Keratinocyte (primary cell): Measurements from ENCODE around the gene INO80. TPM values are rescaled to one million over a fixed set of nuclear protein-coding genes. Genes with fewer than 3 reads are reported as not detected.

ENCODE experiments used
- DNase-seq: peaks from one replicate; pipeline ENCODE4 v3.0.0-alpha.2; 2011; ENCODE audit warnings: low read depth, missing footprints, low spot score
- FAIRE-seq: peaks from 2 replicates; lab custom pipeline; 2011; peaks lifted over from hg19 to GRCh38; lab: Jason Lieb, UNC
- H2AFZ ChIP-seq: 2 replicates; pipeline ENCODE4 v1.6.0; 2012; ENCODE audit warnings: low read length, control low read depth, inconsistent platforms; ENCODE audit not compliant: control insufficient read depth
- H3K27ac ChIP-seq: 2 replicates; pipeline ENCODE4 v1.5.1; 2011; ENCODE audit warnings: low read length; ENCODE audit not compliant: control insufficient read depth, insufficient read depth
- H3K27me3 ChIP-seq: 3 replicates; pipeline ENCODE4 v1.6.0; 2011; ENCODE audit warnings: low read length; ENCODE audit not compliant: control insufficient read depth, insufficient read depth; ENCODE audit errors: extremely low read depth
- H3K36me3 ChIP-seq, 2 experiments: 2 replicates in 1 of 2; 3 replicates in 1 of 2; pipeline ENCODE4 v1.5.1; 2011; ENCODE audit warnings: low read length in 2 of 2, mild to moderate bottlenecking in 1 of 2; ENCODE audit not compliant: control insufficient read depth in 2 of 2, insufficient read depth in 2 of 2; ENCODE audit errors: extremely low read depth in 1 of 2
- H3K4me1 ChIP-seq: 3 replicates; pipeline ENCODE4 v1.5.1; 2011; ENCODE audit warnings: low read length; ENCODE audit not compliant: control insufficient read depth, insufficient read depth; ENCODE audit errors: extremely low read depth
- H3K4me2 ChIP-seq: 3 replicates; pipeline ENCODE4 v1.6.0; 2011; ENCODE audit warnings: low read depth, low read length; ENCODE audit not compliant: control insufficient read depth, insufficient read depth; ENCODE audit errors: extremely low read depth
- H3K4me3 ChIP-seq, 3 experiments: fragments of 200-600 bp in 1 of 3; sonication (generic) in 1 of 3; 2 replicates in 2 of 3; 3 replicates in 1 of 3; pipeline ENCODE4 v1.5.1; 2011 to 2016; ENCODE audit warnings: low read length in 3 of 3, mild to moderate bottlenecking in 3 of 3, control low read depth in 2 of 3, inconsistent platforms in 1 of 3, low read depth in 1 of 3, mixed read lengths in 1 of 3, mixed run types in 1 of 3, moderate library complexity in 1 of 3; ENCODE audit not compliant: control insufficient read depth in 2 of 3, insufficient read depth in 2 of 3; ENCODE audit errors: extremely low read depth in 1 of 3
- H3K79me2 ChIP-seq: 2 replicates; pipeline ENCODE4 v1.6.0; 2012; ENCODE audit warnings: low read length; ENCODE audit not compliant: control insufficient read depth, insufficient read depth
- H3K9ac ChIP-seq: 3 replicates; pipeline ENCODE4 v1.6.0; 2011; ENCODE audit warnings: low read length; ENCODE audit not compliant: control insufficient read depth, insufficient read depth; ENCODE audit errors: extremely low read depth
- H3K9me1 ChIP-seq: 3 replicates; pipeline ENCODE4 v1.6.0; 2011; ENCODE audit warnings: low read length; ENCODE audit not compliant: control insufficient read depth, insufficient read depth; ENCODE audit errors: extremely low read depth
- H3K9me3 ChIP-seq: 2 replicates; pipeline ENCODE4 v1.5.1; 2012; ENCODE audit warnings: low read depth, low read length; ENCODE audit not compliant: control insufficient read depth
- H4K20me1 ChIP-seq: 3 replicates; pipeline ENCODE4 v1.6.0; 2011; ENCODE audit warnings: low read length; ENCODE audit not compliant: control insufficient read depth, insufficient read depth; ENCODE audit errors: extremely low read depth
- CTCF ChIP-seq, 3 experiments: IDR thresholded peaks in 1 of 3; conservative IDR thresholded peaks in 1 of 3; optimal IDR thresholded peaks in 1 of 3; 2 replicates in 2 of 3; 3 replicates in 1 of 3; pipeline versions ENCODE3 to v1.5.1; 2011; ENCODE audit warnings: low read length in 3 of 3, mild to moderate bottlenecking in 3 of 3, moderate library complexity in 2 of 3, control low read depth in 1 of 3, inconsistent platforms in 1 of 3; ENCODE audit not compliant: insufficient read depth in 2 of 3; ENCODE audit errors: extremely low read depth in 1 of 3
- EZH2 ChIP-seq: IDR thresholded peaks from one replicate; pipeline ENCODE4 v1.6.1; 2012; ENCODE audit warnings: inconsistent platforms, mild to moderate bottlenecking, low read length, moderate library complexity
- dilution Hi-C: fragments of 300-500 bp; cut with MboI; formaldehyde crosslinking; loops from one replicate; pipeline ENCODE4 v1.7.0; 2020; ENCODE audit warnings: low sequenced_read_pairs; ENCODE audit not compliant: extremely low pct_ligation_motif_present
- polyA plus RNA-seq, 5 experiments: library from polyadenylated mRNA; depleted of rRNA in 3 of 5; stranded (reverse) in 3 of 5; stranded (forward) in 1 of 5; unstranded in 1 of 5; fragments of >200 nt; gene quantifications; 1 replicate in 1 of 5; 2 replicates in 3 of 5; 3 replicates in 1 of 5; pipeline versions ENCODE4 v1.2.1 to v1.2.3, GENCODE V29; 2011 to 2012; ENCODE audit warnings: missing spikeins in 2 of 5, low read depth in 1 of 5, low replicate concordance in 1 of 5

INO80 gene
- polyA plus RNA-seq, 1 donor (not counting 4 experiments of a cell fraction or from before 2014, with no cell fraction given): 10.3 TPM

GRCh38 chr15:40992241-40992741, 123.8 kb downstream of the INO80 start:
- no peak for TF ChIP-seq EZH2
- no peaks in the 10 kb centered on the region for H3K79me2 ChIP-seq
- no peaks in the 10 kb centered on the region for H3K9me3 ChIP-seq
- no peaks in the 10 kb centered on the region for H4K20me1 ChIP-seq
- H3K9me1 ChIP-seq: peaks cover 3% of the 10 kb centered on the region
- peaks cover 15 to 51% of the 10 kb centered on the region in 2 experiments for H3K36me3 ChIP-seq
- dilution Hi-C loops: no loop called here
- no peaks in the 10 kb centered on the region for H3K4me1 ChIP-seq
- H3K27ac ChIP-seq: no peak overlapping the region
- H3K4me2 ChIP-seq: no peak overlapping the region
- no peak overlapping the region for H3K9ac ChIP-seq
- DNase-seq: no peak
- H3K4me3 ChIP-seq: no peak overlapping the region
- H2AFZ ChIP-seq: no peak overlapping the region
- FAIRE-seq: no peak
- no peaks in the 10 kb centered on the region for H3K27me3 ChIP-seq

- Histone ChIP-seq H3K27me3 (no peaks in the 10 kb centered on the region), H2AFZ (no peak overlapping the region), H3K36me3 (peaks cover 18 to 52% of the 10 kb centered on the region in 2 experiments), H3K27ac (no peak overlapping the region), H3K4me2 (no peak overlapping the region), H3K9ac (no peak overlapping the region), H4K20me1 (no peaks in the 10 kb centered on the region), H3K79me2 (no peaks in the 10 kb centered on the region), H3K4me3 (no peak overlapping the region), H3K9me1 (peaks cover 3% of the 10 kb centered on the region), H3K9me3 (no peaks in the 10 kb centered on the region), H3K4me1 (no peaks in the 10 kb centered on the region)
- TF ChIP-seq EZH2 (no peak), CTCF (optimal IDR thresholded peaks at IDR 0.05 in 1 of 3, IDR thresholded peaks at IDR 0.05 in 1 of 3, conservative IDR thresholded peaks at IDR 0.05 in 1 of 3; ENCODE audit: extremely low read depth in 1 of 3, insufficient read depth in 2 of 3, low read length in 3 of 3) (no peak)
- dilution Hi-C loops: no loop called here
- DNase-seq (no peak), FAIRE-seq (no peak)
These were observed 124.7 kb downstream of the INO80 start for GRCh38 chr15:40991355-40991754.

GRCh38 chr15:40990789-40991188, 125.3 kb downstream of the INO80 start:
- Histone ChIP-seq H3K9ac (no peak overlapping the region), H3K4me1 (no peaks in the 10 kb centered on the region), H3K4me3 (no peak overlapping the region), H2AFZ (no peak overlapping the region), H3K4me2 (no peak overlapping the region), H3K9me3 (no peaks in the 10 kb centered on the region), H3K36me3 (peaks cover 20 to 52% of the 10 kb centered on the region in 2 experiments), H3K9me1 (peaks cover 3% of the 10 kb centered on the region), H4K20me1 (no peaks in the 10 kb centered on the region), H3K27ac (no peak overlapping the region), H3K79me2 (no peaks in the 10 kb centered on the region), H3K27me3 (no peaks in the 10 kb centered on the region)
- dilution Hi-C loops: no loop called here
- TF ChIP-seq CTCF (optimal IDR thresholded peaks at IDR 0.05 in 1 of 3, IDR thresholded peaks at IDR 0.05 in 1 of 3, conservative IDR thresholded peaks at IDR 0.05 in 1 of 3; ENCODE audit: extremely low read depth in 1 of 3, insufficient read depth in 2 of 3, low read length in 3 of 3) (no peak), EZH2 (no peak)
- DNase-seq: no peak
- no peak for FAIRE-seq
